Measurements from ENCODE around the gene NCOA7.

GRCh38 chr6:125974214-125974866 lies 183.6 kb downstream of the NCOA7 start:
- TF ChIP-seq CTCF (IDR thresholded peaks at IDR 0.05) (peak; percentile 52 to 62 (median 61)), POLR2A (IDR thresholded peaks at IDR 0.05) (no peak)

All from right lobe of liver (tissue), 4 donors.